Measurements from ENCODE around the gene POU3F4.

The POU3F4 gene
- total RNA-seq, result 0 reads per million in 3 donors

- Histone ChIP-seq H3K9me3 (ENCODE audit: control insufficient read depth, low read length) (no peaks in the 10 kb centered on the region), H3K4me1 (ENCODE audit: control insufficient read depth, insufficient read depth, low read length, poor library complexity, severe bottlenecking) (no peaks in the 10 kb centered on the region), H3K4me3 (ENCODE audit: insufficient read depth, low read depth, low read length, poor library complexity, severe bottlenecking) (no peak within 1 kb of the TSS), H3K36me3 (ENCODE audit: control insufficient read depth, insufficient read depth, low read length) (no peaks in the 10 kb centered on the region), H3K27ac (ENCODE audit: insufficient read depth, low read length, poor library complexity, severe bottlenecking) (no peak within 1 kb of the TSS), H3K27me3 (replicated peaks; ENCODE audit: control insufficient read depth, insufficient read depth, low read length, poor library complexity, severe bottlenecking) (no peaks in the 10 kb centered on the region)
- DNase-seq, result no peak
These were observed at the start of gene POU3F4 for GRCh38 chrX:83508006-83508405. Gene POU3F4, plus strand, starts transcription at chrX:83508290. Its CDS starts 35 bp downstream, at chrX:83508325.

GRCh38 chrX:83469551-83469950, 38.5 kb upstream of the POU3F4 start:
- no peak for DNase-seq
- no peaks in the 10 kb centered on the region for H3K27me3 ChIP-seq (replicated peaks; ENCODE audit: control insufficient read depth, insufficient read depth, low read length, poor library complexity, severe bottlenecking)
- no peaks in the 10 kb centered on the region for H3K36me3 ChIP-seq (ENCODE audit: control insufficient read depth, insufficient read depth, low read length)
- no peak overlapping the region for H3K4me3 ChIP-seq (ENCODE audit: insufficient read depth, low read depth, low read length, poor library complexity, severe bottlenecking)
- no peaks in the 10 kb centered on the region for H3K4me1 ChIP-seq (ENCODE audit: control insufficient read depth, insufficient read depth, low read length, poor library complexity, severe bottlenecking)
- H3K9me3 ChIP-seq (ENCODE audit: control insufficient read depth, low read length), result no peaks in the 10 kb centered on the region
- H3K27ac ChIP-seq (ENCODE audit: insufficient read depth, low read length, poor library complexity, severe bottlenecking), result no peak overlapping the region

DNA sequence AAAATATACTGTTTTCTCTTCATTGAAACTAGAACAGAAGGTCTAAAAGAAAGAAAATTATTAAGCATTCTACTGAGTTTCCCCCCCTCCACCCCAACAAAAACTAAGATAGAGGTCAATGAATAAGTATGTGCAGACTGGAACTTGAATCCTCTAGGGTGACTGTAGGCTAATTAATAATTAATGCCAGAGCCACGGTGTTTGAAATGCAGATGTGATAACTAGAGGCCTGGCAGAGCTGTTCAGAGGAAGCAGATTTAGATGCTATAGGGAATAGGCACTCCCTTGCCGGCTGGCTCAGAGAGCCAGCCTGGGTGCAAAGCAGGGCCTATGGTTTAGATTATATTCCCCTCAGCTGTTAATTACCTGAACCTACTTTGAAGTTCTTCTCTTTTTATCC, 12.2 kb upstream of the POU3F4 start:
- Histone ChIP-seq H3K9me3 (ENCODE audit: control insufficient read depth, low read length) (no peaks in the 10 kb centered on the region), H3K4me1 (ENCODE audit: control insufficient read depth, insufficient read depth, low read length, poor library complexity, severe bottlenecking) (no peaks in the 10 kb centered on the region), H3K27ac (ENCODE audit: insufficient read depth, low read length, poor library complexity, severe bottlenecking) (no peak overlapping the region), H3K27me3 (replicated peaks; ENCODE audit: control insufficient read depth, insufficient read depth, low read length, poor library complexity, severe bottlenecking) (no peaks in the 10 kb centered on the region), H3K4me3 (ENCODE audit: insufficient read depth, low read depth, low read length, poor library complexity, severe bottlenecking) (no peak overlapping the region), H3K36me3 (ENCODE audit: control insufficient read depth, insufficient read depth, low read length) (no peaks in the 10 kb centered on the region)
- no peak for DNase-seq

GRCh38 chrX:83501003-83501402, 7.1 kb upstream of the POU3F4 start:
- Histone ChIP-seq H3K27me3 (replicated peaks; ENCODE audit: control insufficient read depth, insufficient read depth, low read length, poor library complexity, severe bottlenecking) (no peaks in the 10 kb centered on the region), H3K4me1 (ENCODE audit: control insufficient read depth, insufficient read depth, low read length, poor library complexity, severe bottlenecking) (no peaks in the 10 kb centered on the region), H3K9me3 (ENCODE audit: control insufficient read depth, low read length) (no peaks in the 10 kb centered on the region), H3K36me3 (ENCODE audit: control insufficient read depth, insufficient read depth, low read length) (no peaks in the 10 kb centered on the region), H3K27ac (ENCODE audit: insufficient read depth, low read length, poor library complexity, severe bottlenecking) (no peak overlapping the region), H3K4me3 (ENCODE audit: insufficient read depth, low read depth, low read length, poor library complexity, severe bottlenecking) (no peak overlapping the region)
- no peak for DNase-seq

DNA sequence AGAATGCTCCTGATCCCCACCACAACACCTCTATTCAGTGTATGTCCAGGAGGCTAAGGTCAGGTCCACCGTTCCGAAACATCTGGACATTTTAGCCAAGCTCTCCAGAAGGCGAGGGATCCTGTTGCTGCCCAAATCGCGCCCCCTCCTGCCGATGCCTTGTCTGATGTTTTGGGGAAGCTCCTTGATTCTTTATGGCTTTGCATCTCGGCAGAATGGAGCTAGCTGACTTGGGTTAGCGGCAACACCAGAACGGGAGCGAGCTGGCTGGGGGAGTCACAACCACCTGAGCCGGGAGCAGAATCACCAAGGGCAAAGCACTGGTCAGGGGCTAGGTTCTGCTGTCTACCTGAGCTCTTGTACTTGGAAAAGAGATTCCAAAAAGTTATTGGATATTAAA, 6.6 kb upstream of the POU3F4 start:
- Histone ChIP-seq H3K4me1 (ENCODE audit: control insufficient read depth, insufficient read depth, low read length, poor library complexity, severe bottlenecking) (no peaks in the 10 kb centered on the region), H3K27ac (ENCODE audit: insufficient read depth, low read length, poor library complexity, severe bottlenecking) (no peak overlapping the region), H3K9me3 (ENCODE audit: control insufficient read depth, low read length) (no peaks in the 10 kb centered on the region), H3K4me3 (ENCODE audit: insufficient read depth, low read depth, low read length, poor library complexity, severe bottlenecking) (no peak overlapping the region), H3K36me3 (ENCODE audit: control insufficient read depth, insufficient read depth, low read length) (no peaks in the 10 kb centered on the region), H3K27me3 (replicated peaks; ENCODE audit: control insufficient read depth, insufficient read depth, low read length, poor library complexity, severe bottlenecking) (no peaks in the 10 kb centered on the region)
- DNase-seq, result no peak

DNA sequence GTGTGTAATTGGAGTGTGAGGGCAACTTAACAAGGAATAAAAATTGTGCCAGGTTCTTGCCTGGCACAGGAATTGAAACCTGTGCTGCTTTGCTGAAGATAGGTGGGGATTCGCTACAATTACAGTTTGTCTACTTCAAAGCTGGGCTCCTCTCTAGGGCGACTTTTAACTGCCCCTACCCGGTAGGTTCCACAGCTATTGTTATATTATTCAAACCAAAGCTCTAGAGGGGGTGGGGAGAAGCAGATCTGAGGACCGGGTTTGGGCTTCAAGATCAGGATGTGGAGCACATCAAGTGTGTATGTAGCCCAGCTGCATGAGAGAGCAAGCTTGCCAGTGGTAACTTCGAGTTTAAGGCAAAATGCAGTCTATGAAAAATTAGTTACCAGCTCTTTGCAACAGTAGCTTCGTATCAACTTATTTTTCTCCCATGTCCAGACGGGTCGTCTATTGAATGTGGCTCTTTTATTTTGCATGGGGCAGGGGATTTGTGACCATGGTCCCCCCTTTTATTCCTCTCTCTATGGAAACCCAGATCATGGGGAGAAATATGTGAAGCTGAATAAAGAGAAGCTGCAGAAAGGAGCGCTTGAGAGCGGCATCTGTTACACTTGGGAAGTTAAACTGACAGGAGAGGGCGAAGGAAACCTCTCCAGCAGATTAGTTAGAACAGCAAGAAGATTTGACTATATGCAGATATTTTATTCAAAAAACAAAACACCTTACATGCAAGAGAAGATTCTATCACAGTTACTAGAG, 3.2 kb upstream of the POU3F4 start:
- DNase-seq, result no peak
- Histone ChIP-seq H3K27me3 (replicated peaks; ENCODE audit: control insufficient read depth, insufficient read depth, low read length, poor library complexity, severe bottlenecking) (no peaks in the 10 kb centered on the region), H3K4me3 (ENCODE audit: insufficient read depth, low read depth, low read length, poor library complexity, severe bottlenecking) (no peak overlapping the region), H3K9me3 (ENCODE audit: control insufficient read depth, low read length) (no peaks in the 10 kb centered on the region), H3K27ac (ENCODE audit: insufficient read depth, low read length, poor library complexity, severe bottlenecking) (no peak overlapping the region), H3K36me3 (ENCODE audit: control insufficient read depth, insufficient read depth, low read length) (no peaks in the 10 kb centered on the region), H3K4me1 (ENCODE audit: control insufficient read depth, insufficient read depth, low read length, poor library complexity, severe bottlenecking) (no peaks in the 10 kb centered on the region)

DNA sequence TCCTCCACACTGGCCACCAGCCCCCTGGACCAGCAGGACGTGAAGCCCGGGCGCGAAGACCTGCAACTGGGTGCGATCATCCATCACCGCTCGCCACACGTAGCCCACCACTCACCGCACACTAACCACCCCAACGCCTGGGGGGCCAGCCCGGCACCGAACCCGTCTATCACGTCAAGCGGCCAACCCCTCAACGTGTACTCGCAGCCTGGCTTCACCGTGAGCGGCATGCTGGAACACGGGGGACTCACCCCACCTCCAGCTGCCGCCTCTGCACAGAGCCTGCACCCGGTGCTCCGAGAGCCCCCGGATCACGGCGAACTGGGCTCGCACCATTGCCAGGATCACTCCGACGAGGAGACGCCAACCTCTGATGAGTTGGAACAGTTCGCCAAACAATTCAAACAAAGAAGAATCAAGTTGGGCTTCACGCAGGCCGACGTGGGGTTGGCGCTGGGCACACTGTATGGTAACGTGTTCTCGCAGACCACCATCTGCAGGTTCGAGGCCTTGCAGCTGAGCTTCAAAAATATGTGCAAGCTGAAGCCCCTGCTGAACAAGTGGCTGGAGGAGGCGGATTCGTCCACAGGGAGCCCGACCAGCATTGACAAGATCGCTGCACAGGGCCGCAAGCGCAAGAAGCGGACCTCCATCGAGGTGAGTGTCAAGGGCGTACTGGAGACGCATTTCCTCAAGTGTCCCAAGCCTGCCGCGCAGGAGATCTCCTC, 600 bp downstream of the POU3F4 start:
- Histone ChIP-seq H3K36me3 (ENCODE audit: control insufficient read depth, insufficient read depth, low read length) (no peaks in the 10 kb centered on the region), H3K9me3 (ENCODE audit: control insufficient read depth, low read length) (no peaks in the 10 kb centered on the region), H3K4me3 (ENCODE audit: insufficient read depth, low read depth, low read length, poor library complexity, severe bottlenecking) (no peak overlapping the region), H3K27me3 (replicated peaks; ENCODE audit: control insufficient read depth, insufficient read depth, low read length, poor library complexity, severe bottlenecking) (no peaks in the 10 kb centered on the region), H3K27ac (ENCODE audit: insufficient read depth, low read length, poor library complexity, severe bottlenecking) (no peak overlapping the region), H3K4me1 (ENCODE audit: control insufficient read depth, insufficient read depth, low read length, poor library complexity, severe bottlenecking) (no peaks in the 10 kb centered on the region)
- DNase-seq, result no peak

DNA sequence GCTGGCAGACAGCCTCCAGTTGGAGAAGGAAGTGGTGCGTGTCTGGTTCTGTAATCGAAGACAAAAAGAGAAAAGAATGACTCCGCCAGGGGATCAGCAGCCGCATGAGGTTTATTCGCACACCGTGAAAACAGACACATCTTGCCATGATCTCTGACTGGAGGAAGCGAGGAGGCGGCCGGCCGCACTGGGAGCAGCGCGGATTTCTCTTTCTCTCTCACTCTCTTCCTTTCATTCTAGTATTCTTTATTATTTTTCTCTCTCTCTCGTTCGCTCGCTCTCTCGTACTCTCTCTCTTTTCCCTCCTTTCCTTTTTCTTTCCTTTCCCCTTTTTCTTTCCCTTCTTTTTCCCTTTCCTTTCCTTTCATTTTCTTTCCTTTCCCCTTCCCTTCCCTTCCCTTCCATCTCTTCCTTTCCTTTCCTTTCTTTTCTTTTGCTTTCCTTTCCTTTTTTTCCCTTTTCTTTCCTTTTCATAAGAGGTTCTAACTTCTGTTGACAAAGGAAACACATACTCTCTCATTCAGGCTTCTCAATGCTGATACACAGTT, 1.2 kb downstream of the POU3F4 start:
- H3K9me3 ChIP-seq (ENCODE audit: control insufficient read depth, low read length), result no peaks in the 10 kb centered on the region
- no peak overlapping the region for H3K4me3 ChIP-seq (ENCODE audit: insufficient read depth, low read depth, low read length, poor library complexity, severe bottlenecking)
- H3K27me3 ChIP-seq (replicated peaks; ENCODE audit: control insufficient read depth, insufficient read depth, low read length, poor library complexity, severe bottlenecking), result no peaks in the 10 kb centered on the region
- H3K4me1 ChIP-seq (ENCODE audit: control insufficient read depth, insufficient read depth, low read length, poor library complexity, severe bottlenecking), result no peaks in the 10 kb centered on the region
- H3K27ac ChIP-seq (ENCODE audit: insufficient read depth, low read length, poor library complexity, severe bottlenecking), result no peak overlapping the region
- no peak for DNase-seq
- no peaks in the 10 kb centered on the region for H3K36me3 ChIP-seq (ENCODE audit: control insufficient read depth, insufficient read depth, low read length)

DNA sequence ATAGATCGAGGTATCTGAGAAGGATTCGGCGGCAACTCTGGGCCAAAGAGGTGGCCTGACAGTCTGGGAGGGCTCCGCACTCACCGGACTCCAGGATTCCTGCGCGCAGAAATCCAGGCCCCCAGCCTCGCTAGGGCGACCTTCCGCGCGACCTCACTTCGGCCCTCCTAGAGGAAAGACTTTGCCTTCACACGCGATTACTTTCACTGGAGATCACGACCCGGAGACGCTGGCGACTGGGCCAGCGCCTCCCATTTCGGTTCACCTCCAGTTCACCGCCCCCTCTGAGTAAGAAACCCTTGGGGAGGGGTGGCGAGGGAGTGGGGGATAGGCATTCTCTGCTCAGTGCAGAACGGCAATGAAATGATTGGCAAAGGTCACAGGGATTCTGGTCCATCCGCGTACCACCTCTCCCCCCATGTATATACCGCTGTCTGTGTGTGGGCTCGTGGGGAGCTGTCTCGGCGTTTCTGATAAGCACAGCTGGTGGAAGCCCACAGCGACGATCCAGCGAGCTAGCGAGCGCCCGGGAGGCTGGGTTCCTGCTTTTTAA, 2.5 kb downstream of the POU3F4 start:
- no peak for DNase-seq
- no peaks in the 10 kb centered on the region for H3K27me3 ChIP-seq (replicated peaks; ENCODE audit: control insufficient read depth, insufficient read depth, low read length, poor library complexity, severe bottlenecking)
- no peaks in the 10 kb centered on the region for H3K36me3 ChIP-seq (ENCODE audit: control insufficient read depth, insufficient read depth, low read length)
- H3K4me3 ChIP-seq (ENCODE audit: insufficient read depth, low read depth, low read length, poor library complexity, severe bottlenecking), result no peak overlapping the region
- H3K4me1 ChIP-seq (ENCODE audit: control insufficient read depth, insufficient read depth, low read length, poor library complexity, severe bottlenecking), result no peaks in the 10 kb centered on the region
- H3K9me3 ChIP-seq (ENCODE audit: control insufficient read depth, low read length), result no peaks in the 10 kb centered on the region
- no peak overlapping the region for H3K27ac ChIP-seq (ENCODE audit: insufficient read depth, low read length, poor library complexity, severe bottlenecking)

DNA sequence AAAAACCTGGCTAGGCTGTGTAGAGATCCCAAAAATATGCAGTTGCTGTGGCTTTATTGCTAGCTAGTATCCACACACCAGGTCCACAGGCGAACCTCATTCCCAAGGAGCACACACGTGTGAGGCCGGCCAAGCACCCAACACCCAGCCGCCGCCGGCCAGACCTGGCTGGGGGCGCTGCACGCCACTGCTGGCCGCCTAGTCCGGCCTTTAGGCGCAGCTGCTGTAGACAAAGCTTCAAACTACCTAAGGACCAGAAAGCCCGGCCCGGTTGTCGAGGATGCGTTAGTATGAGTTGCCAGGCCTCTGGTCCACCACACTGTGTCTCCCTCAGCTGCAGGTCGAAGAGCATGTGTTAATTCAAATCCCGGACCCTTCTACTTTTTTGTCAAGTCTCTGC, 3.1 kb downstream of the POU3F4 start:
- Histone ChIP-seq H3K27ac (ENCODE audit: insufficient read depth, low read length, poor library complexity, severe bottlenecking) (no peak overlapping the region), H3K36me3 (ENCODE audit: control insufficient read depth, insufficient read depth, low read length) (no peaks in the 10 kb centered on the region), H3K9me3 (ENCODE audit: control insufficient read depth, low read length) (no peaks in the 10 kb centered on the region), H3K27me3 (replicated peaks; ENCODE audit: control insufficient read depth, insufficient read depth, low read length, poor library complexity, severe bottlenecking) (no peaks in the 10 kb centered on the region), H3K4me1 (ENCODE audit: control insufficient read depth, insufficient read depth, low read length, poor library complexity, severe bottlenecking) (no peaks in the 10 kb centered on the region), H3K4me3 (ENCODE audit: insufficient read depth, low read depth, low read length, poor library complexity, severe bottlenecking) (no peak overlapping the region)
- DNase-seq, result no peak

Measured in effector memory CD4-positive, alpha-beta T cell (primary cell).